Thyroid gland (tissue), 4 donors: Measurements from ENCODE around the gene HENMT1. TPM values are rescaled to one million over a fixed set of nuclear protein-coding genes. Genes with fewer than 3 reads are reported as not detected.
"Not testable (repeated sequence)": the region's sequence is repeated elsewhere in the genome, so short reads cannot be mapped to it uniquely, and the experiment has no call there.

Source experiments
- DNase-seq, 2 donors: peaks; one replicate each; pipeline ENCODE4 v3.0.0-alpha.2; 2019
- H3K27ac ChIP-seq, 3 donors: fragments of 200-600 bp; sonication (generic); 1 replicate in 2 of 3; 2 replicates in 1 of 3; pipeline ENCODE4 v1.5.1; 2016 to 2019; ENCODE audit warnings: mild to moderate bottlenecking in 1 of 3, moderate library complexity in 1 of 3
- H3K27me3 ChIP-seq: fragments of 200-600 bp; sonication (generic); one replicate; pipeline ENCODE4 v1.5.1; 2019
- H3K36me3 ChIP-seq, 2 donors: fragments of 200-600 bp; sonication (generic); one replicate each; pipeline ENCODE4 v1.5.1; 2016 to 2019
- H3K4me1 ChIP-seq, 2 donors: fragments of 200-600 bp; sonication (generic); one replicate each; pipeline ENCODE4 v1.5.1; 2017 to 2019
- H3K4me3 ChIP-seq, 3 donors: fragments of 200-600 bp; sonication (generic); replicated peaks in 1 of 3; 1 replicate in 2 of 3; 2 replicates in 1 of 3; pipeline ENCODE4 v1.5.1; 2016; ENCODE audit warnings: mild to moderate bottlenecking in 1 of 3
- H3K9me3 ChIP-seq: fragments of 200-600 bp; sonication (generic); one replicate; pipeline ENCODE4 v1.5.1; 2017
- POLR2A ChIP-seq, 2 donors: fragments of 450-650 bp; IDR thresholded peaks; one replicate each; pipeline ENCODE4 v1.6.1; 2017; ENCODE audit warnings: antibody characterized with exemption in 2 of 2, mild to moderate bottlenecking in 2 of 2, moderate library complexity in 1 of 2
- WGBS, 2 donors: methylation state at CpG; one replicate each; pipeline ENCODE4 v1.1.5; 2017; 5-methylcytosine and 5-hydroxymethylcytosine counted together
- intact Hi-C: fragments of 100-400 bp; cut with DNase I; formaldehyde crosslinking; loops from one replicate; pipeline ENCODE4 v1.15.1; 2023
- total RNA-seq, 4 donors: library from RNA; depleted of rRNA; stranded (reverse); fragments of >200 nt; gene quantifications; one replicate each; pipeline ENCODE4 v1.2.3, GENCODE V29; 2016
- TF ChIP-seq, protein P1 (sequence below), 6 experiments: fragments of 200-600 bp in 3 of 6; fragments of 450-650 bp in 3 of 6; sonication (generic) in 3 of 6; IDR thresholded peaks; one replicate each; pipeline ENCODE4 v1.5.1; 2016 to 2019; ENCODE audit warnings: antibody characterized with exemption in 6 of 6, mild to moderate bottlenecking in 2 of 6, inconsistent platforms in 1 of 6, moderate library complexity in 1 of 6

Gene HENMT1
- total RNA-seq, 4 donors from 2014 or later: 1.5 to 7.3 (median 3.2) TPM

DNA sequence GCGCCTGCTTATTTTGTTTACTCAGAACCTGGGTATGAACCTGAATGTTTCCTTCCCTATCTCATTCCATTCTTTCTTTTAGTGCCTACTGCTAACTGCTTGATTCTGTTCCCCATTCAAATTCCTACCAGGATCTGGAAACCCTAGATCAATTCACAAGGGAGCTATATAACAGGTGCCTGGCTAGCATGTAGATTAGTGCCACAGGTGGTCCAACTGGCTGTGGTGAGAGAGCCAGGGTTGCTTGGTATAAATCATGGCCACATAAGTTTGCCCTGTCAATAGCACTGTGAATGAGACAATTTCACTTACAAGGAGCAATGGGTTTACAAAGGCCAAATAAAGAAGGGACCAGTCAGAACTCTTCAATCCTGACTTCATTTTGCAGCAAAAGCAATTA lies 24.6 kb upstream of the HENMT1 start:
- whole genome bisulfite sequencing, 2 donors: 75 to 83% methylated on average over 1 of the region's 1 CpG

DNA sequence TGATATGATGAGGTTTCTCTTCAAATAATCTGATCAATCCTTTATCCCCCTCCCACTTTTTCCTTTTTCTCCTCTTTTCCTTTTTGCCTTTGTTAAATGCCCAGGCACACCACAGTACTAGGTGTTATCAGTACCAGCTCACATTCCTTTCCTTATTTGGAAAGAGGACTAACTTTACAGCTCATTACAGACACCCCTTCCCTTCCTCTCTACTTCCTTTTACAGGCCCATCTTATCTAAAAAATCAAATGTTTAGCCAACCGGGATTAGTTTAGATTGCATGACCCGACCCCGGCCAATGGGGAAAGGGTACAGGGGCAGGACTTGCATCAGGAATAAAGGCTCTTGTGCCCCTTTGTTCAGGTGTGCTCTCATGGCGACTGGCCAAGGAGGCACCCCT lies 20.8 kb upstream of the HENMT1 start:
- H3K27ac ChIP-seq, intact Hi-C loops, H3K4me3 ChIP-seq, H3K27me3 ChIP-seq, DNase-seq, H3K9me3 ChIP-seq, H3K36me3 ChIP-seq, H3K4me1 ChIP-seq: not testable (repeated sequence)
- 56 to 62% methylated on average over 4 of the region's 4 CpGs for WGBS, 2 donors

More for the DNA sequence above, 24.6 kb upstream of the HENMT1 start:
- Histone ChIP-seq H3K27ac (no peak overlapping the region), H3K36me3 (no peaks in the 10 kb centered on the region), H3K4me3 (no peak overlapping the region), H3K27me3 (no peaks in the 10 kb centered on the region), H3K9me3 (no peaks in the 10 kb centered on the region), H3K4me1 (no peaks in the 10 kb centered on the region)
- no peak for DNase-seq
- no peak for TF ChIP-seq POLR2A (IDR thresholded peaks at IDR 0.05)
- TF ChIP-seq, protein P1, sequence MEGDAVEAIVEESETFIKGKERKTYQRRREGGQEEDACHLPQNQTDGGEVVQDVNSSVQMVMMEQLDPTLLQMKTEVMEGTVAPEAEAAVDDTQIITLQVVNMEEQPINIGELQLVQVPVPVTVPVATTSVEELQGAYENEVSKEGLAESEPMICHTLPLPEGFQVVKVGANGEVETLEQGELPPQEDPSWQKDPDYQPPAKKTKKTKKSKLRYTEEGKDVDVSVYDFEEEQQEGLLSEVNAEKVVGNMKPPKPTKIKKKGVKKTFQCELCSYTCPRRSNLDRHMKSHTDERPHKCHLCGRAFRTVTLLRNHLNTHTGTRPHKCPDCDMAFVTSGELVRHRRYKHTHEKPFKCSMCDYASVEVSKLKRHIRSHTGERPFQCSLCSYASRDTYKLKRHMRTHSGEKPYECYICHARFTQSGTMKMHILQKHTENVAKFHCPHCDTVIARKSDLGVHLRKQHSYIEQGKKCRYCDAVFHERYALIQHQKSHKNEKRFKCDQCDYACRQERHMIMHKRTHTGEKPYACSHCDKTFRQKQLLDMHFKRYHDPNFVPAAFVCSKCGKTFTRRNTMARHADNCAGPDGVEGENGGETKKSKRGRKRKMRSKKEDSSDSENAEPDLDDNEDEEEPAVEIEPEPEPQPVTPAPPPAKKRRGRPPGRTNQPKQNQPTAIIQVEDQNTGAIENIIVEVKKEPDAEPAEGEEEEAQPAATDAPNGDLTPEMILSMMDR (IDR thresholded peaks at IDR 0.05): no peak
- intact Hi-C loops: no loop called here

DNA sequence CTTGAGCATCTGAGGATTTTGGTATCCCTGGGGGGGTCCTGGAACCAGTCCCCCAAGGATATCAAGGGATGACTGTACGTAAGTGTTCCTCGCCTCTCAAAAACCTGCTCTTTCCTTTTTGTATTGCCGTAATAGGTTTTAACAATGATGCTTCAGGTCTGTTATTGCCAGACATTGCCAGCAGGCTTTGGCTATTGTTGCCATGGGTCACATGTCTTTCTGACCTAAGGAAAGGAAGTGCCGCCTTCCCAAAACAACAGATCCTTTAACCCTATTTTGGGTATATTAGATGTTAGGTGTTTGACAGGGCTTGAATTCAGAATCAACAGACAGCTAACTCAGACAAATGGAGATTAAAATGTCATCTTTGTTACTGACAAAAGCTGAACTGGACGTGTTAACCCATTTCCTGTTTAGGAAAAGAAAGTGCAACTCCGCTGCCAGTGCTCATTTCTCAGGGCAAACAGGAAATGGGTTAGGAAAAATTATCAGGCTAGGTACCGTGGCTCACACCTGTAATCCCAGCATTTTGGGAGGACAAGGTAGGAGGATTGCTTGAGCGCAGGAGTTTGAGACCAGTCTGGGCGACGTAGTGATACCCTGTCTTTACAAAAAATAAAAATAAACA lies 18.8 kb upstream of the HENMT1 start:
- no peak for DNase-seq
- H3K4me1 ChIP-seq: no peaks in the 10 kb centered on the region
- no peak for TF ChIP-seq POLR2A (IDR thresholded peaks at IDR 0.05)
- TF ChIP-seq, protein P1 (IDR thresholded peaks at IDR 0.05): no peak
- H3K4me3 ChIP-seq: no peak overlapping the region
- H3K27ac ChIP-seq: no peak overlapping the region
- 69 to 78% methylated on average over 10 of the region's 10 CpGs for WGBS, 2 donors
- intact Hi-C loops: no loop called here
- no peaks in the 10 kb centered on the region for H3K27me3 ChIP-seq
- H3K9me3 ChIP-seq: no peaks in the 10 kb centered on the region
- H3K36me3 ChIP-seq: no peaks in the 10 kb centered on the region

DNA sequence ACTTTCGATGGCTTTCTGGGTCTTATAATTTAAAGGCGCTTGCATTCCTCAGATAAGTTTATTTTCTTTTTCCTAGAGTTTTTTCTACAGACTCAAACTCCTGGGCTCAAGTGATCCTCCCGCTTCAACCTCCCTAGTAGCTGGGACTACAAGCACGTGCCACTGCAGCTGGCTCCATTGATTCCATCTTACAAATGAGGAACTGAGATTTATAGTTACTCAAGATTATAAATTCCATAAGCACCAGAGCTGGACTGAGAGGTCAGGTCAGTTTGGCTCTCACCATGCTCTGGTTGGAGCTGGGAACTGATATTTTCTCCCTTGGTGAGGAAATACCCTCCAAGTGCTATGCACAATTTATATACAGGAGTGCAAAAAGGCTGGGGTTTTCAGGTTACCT lies 17.8 kb upstream of the HENMT1 start:
- Histone ChIP-seq H3K27ac (no peak overlapping the region), H3K4me3 (no peak overlapping the region), H3K36me3 (no peaks in the 10 kb centered on the region), H3K4me1 (no peaks in the 10 kb centered on the region), H3K9me3 (no peaks in the 10 kb centered on the region), H3K27me3 (no peaks in the 10 kb centered on the region)
- WGBS, 2 donors: 76 to 82% methylated on average over 4 of the region's 4 CpGs
- TF ChIP-seq POLR2A (IDR thresholded peaks at IDR 0.05): no peak
- TF ChIP-seq, protein P1 (IDR thresholded peaks at IDR 0.05): no peak
- intact Hi-C loops: no loop called here
- no peak for DNase-seq

DNA sequence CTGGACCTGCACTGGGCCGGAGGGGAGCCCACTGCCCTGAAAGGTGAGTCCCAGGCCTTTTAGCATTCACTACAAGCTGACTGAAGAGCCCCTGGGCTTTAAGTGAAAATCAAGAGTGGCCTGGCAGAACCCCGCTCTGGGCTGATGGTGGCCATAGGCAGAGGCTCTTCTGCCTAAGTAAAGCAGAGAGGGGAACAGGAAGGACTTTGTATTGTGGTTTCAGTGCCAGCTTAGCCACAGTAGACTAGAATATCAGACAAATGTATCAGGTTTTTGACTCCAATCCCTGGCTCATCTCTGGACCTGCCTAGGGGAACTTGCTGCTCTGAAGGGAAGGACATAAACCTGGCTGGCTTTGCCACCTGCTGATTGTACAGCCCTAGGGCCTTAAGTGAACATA lies 10.2 kb upstream of the HENMT1 start:
- H3K4me1 ChIP-seq: no peaks in the 10 kb centered on the region
- no peak for TF ChIP-seq POLR2A (IDR thresholded peaks at IDR 0.05)
- TF ChIP-seq, protein P1 (IDR thresholded peaks at IDR 0.05): no peak
- H3K27ac ChIP-seq: no peak overlapping the region
- H3K27me3 ChIP-seq: no peaks in the 10 kb centered on the region
- H3K4me3 ChIP-seq: no peak overlapping the region
- intact Hi-C loops: no loop called here
- H3K9me3 ChIP-seq: no peaks in the 10 kb centered on the region
- H3K36me3 ChIP-seq: no peaks in the 10 kb centered on the region
- DNase-seq: no peak
- WGBS, 2 donors: 83 to 86% methylated on average over 2 of the region's 2 CpGs
